HG02943 (cell line): Measurements from ENCODE around the gene FGFRL1.
"Not testable (repeated sequence)": the region's sequence is repeated elsewhere in the genome, so short reads cannot be mapped to it uniquely, and the experiment has no call there.

ENCODE experiments used
- ATAC-seq: cut with Tn5 transposase; IDR thresholded peaks from one replicate; pipeline ENCODE4 v1.9.1; 2021; ENCODE audit warnings: mild to moderate bottlenecking, low read depth, moderate library complexity; ENCODE audit not compliant: unreplicated experiment

The FGFRL1 gene

DNA sequence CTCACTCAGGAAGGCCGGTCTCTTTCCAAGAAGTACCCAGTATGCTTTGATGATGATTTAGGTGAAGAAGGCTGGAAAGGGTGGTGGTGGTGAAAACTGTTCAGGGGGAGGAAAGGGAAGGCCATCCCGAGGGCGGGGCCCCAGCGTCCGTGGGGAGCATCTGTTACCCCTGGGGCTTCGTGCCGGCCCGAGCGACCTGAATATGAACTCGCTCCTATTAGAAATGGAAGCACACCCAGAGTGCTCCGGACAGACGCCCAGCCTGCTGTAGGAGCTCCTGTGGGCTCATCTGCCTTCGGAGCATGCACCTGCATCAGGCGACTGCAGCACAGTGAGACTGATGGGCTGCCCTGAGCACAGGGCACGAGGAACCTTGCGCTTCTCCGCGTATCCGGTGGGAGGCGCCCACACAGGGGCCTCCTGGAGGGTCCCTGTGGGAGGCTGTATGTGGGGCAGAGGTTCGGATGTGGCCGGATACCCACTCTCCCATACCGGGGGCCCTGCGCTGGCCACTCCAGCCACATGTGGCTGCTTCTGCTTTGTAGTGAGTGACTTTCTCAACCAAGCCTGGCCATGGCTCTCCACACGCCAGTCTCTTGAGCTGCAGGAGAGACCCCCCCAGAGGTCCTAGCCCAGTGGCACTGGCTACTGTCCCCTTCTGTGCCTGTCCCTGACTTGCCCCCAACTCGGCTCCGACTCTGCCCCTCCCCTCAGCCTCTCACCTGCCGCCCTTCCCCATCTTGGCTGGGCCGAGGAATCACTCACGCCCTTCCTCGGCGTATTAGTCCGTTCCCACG lies 36.7 kb downstream of the FGFRL1 start:
- ATAC-seq, result no peak

DNA sequence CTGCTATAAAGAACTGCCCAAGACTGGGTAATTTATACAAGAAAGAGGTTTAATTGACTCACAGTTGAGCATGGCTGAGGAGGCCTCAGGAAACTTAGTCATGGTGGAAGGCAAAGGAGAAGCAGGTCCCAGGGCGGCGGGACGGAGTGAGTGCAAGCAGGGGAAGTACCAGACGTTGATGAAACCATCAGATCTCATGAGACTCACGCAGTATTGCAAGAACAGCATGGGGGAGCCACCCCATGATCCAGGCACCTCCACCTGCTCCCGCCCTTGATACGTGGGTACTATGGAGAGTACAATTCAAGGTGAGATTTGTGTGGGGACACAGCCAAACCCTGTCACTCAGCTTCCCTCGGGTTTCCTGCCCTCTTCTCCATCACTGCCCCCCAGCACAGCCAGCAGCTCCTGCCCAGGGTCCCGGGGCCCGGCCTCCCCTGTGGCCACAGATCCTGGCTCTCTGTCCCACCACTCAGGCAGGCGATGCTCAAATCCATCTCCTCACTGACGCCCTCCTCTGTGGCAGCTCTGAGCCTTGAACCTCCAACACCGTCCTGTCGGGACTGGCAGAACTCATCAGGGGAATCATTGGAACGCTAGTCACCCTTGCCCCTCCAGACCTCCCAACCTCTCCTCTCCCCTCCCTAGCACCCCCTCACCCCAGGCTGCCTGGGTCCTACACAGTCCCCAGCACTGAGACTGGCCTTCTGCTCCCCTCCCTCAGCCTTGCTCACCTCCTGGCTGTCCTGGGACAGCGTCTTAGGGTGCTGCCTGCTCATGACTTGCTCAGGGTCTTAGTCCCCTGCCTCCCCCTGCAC lies 37.6 kb downstream of the FGFRL1 start:
- no peak for ATAC-seq

DNA sequence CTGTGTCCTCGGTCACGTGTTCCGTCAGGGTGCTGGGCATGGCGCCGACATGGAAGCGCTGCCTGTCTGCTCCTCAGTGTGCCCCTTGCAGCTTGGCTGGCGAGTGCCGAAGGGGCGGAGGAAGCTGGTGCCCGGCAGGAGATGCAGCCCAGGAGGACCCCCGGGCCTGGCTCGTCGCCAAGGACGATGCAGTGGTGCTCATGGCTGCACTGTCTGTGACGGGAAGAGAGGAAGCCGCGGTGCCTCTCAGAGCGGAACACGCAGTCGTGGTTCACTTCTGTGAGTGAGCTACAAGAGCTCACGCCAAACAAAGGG lies 38.1 kb downstream of the FGFRL1 start:
- no peak for ATAC-seq

DNA sequence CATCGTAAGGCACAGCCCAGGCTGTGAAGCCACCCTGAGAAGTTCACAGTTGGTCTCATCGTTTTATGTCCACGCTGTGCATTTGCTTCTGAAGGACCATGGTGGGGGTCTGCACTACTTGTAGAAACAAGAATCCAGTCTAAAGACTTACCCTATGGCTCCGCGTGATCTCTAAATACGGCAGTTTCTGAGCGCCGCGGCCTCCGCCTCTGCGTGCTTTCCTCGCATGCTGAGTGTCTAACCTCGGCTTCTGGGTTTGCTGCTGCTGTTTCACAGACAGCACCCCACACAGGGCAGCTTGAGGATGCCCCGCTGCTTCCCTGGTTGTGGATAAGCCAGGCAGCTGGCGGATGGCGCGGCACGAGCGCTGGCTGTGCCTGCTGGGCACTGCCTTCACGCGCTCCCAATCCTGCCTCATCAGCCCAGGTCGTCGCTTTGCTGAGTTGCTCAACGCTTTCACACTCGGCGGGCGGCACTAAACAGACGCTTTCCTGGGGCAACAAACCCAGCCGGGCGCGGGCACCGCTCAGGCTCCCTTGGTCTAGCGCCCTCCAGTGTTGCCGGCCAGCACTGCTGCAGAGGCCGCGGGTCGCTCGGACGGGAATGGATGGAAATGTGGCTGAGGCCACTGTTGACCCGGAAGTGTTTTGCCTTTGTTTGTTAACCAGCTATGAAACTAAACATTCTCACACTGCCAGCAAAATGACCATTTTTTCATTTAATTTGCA lies 39.2 kb downstream of the FGFRL1 start:
- ATAC-seq, result no peak

DNA sequence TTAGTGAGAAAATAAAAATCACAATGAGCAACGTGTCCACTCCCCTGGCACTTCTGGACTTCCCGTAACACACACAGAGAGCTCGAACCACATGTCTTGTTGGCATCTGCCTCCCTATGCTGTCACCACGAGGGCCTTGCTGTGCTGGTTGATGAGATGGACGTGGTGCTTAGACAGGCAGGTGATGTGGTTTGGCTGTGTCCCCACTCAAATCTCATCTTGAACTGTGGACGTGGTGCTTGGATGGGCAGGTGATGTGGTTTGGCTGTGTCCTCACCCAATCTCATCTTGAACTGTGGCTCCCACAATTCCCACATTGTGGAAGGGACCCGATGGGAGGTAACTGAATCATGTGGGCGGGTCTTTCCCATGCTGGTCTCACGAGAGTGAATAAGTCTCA lies 40.0 kb downstream of the FGFRL1 start:
- no peak for ATAC-seq

DNA sequence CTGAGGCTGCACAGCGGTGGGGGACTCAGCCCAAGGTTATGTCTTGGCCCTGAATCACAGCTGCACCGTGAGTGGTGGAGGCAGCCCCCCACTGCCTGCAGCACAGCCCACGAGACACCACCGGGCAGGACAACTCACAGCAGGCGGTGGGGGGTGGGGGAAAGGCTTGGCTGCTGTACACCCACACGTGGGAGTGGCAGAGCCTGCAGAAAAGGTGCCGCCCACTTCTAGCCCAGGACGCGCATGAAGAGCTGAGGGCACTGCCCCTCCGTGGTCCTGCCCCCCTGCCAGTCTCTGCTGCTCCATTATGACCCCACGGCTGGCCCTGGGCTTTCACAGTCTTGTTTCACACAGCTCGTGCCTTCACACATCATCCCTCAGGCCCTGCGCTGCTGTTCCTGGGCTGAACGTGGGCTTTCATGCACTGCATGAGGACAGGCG lies 40.8 kb downstream of the FGFRL1 start:
- ATAC-seq, result no peak

DNA sequence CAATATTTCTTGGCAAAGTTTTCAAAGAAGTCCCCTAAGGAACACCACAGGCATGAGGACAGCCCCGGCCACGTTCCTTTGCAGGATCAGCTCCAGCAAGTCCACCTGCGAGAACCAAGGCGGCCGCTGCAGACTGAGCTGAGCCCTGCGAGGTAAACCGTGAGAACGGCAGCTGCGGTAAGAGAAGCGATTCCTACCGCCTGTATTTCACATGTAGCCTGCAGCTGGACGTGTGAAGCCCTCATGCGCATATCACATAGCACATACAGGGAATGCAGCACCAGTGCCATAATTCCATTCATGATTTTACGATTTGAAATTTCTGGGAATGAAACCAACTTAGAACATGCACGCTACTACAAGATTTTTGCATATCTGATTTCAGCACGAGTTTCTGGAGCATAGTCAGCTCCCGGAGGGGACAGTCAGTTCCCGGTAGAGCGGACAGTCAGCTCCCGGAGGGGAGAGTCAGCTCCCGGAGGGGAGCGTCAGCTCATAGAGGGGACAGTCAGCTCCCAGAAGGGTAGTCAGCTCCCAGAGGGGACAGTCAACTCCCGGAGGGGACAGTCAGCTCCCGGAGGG lies 41.7 kb downstream of the FGFRL1 start:
- ATAC-seq, result no peak

DNA sequence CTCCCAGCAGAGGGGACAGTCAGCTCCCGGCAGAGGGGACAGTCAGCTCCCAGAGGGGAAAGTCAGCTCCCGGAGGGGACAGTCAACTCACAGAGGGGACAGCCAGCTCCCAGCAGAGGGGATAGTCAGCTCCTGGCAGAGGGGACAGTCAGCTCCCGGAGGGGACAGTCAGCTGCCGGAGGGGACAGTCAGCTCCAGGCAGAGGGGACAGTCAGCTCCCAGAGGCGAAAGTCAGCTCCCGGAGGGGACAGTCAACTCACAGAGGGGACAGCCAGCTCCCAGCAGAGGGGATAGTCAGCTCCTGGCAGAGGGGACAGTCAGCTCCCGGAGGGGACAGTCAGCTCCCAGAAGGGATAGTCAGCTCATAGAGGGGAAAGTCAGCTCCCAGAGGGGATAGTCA lies 42.5 kb downstream of the FGFRL1 start:
- not testable (repeated sequence) for ATAC-seq

DNA sequence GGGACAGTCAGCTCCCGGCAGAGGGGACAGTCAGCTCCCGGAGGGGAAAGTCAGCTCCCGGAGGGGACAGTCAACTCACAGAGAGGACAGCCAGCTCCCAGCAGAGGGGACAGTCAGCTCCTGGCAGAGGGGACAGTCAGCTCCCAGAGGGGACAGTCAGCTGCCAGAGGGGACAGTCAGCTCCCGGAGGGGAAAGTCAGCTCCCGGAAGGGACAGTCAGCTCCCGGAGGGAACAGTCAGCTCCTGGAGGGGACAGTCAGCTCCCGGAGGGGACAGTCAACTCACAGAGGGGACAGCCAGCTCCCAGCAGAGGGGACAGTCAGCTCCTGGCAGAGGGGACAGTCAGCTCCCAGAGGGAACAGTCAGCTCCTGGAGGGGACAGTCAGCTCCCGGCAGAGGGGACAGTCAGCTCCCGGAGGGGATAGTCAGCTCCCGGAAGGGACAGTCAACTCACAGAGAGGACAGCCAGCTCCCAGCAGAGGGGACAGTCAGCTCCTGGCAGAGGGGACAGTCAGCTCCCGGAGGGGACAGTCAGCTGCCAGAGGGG lies 43.3 kb downstream of the FGFRL1 start:
- not testable (repeated sequence) for ATAC-seq

DNA sequence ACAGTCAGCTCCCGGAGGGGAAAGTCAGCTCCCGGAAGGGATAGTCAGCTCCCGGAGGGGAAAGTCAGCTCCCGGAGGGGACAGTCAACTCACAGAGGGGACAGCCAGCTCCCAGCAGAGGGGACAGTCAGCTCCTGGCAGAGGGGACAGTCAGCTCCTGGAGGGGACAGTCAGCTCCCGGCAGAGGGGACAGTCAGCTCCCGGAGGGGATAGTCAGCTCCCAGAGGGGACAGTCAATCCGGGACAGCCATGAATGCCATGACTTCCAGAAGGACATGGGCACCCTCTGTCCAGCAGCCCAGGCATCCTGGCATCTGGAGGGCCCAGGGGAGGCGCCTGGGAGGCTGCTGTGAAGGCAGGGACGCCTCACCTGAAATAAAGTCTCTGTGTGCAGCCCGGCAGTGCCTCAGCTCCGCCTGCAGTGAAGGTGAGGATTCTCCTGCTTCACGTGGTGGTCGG lies 43.8 kb downstream of the FGFRL1 start:
- not testable (repeated sequence) for ATAC-seq

DNA sequence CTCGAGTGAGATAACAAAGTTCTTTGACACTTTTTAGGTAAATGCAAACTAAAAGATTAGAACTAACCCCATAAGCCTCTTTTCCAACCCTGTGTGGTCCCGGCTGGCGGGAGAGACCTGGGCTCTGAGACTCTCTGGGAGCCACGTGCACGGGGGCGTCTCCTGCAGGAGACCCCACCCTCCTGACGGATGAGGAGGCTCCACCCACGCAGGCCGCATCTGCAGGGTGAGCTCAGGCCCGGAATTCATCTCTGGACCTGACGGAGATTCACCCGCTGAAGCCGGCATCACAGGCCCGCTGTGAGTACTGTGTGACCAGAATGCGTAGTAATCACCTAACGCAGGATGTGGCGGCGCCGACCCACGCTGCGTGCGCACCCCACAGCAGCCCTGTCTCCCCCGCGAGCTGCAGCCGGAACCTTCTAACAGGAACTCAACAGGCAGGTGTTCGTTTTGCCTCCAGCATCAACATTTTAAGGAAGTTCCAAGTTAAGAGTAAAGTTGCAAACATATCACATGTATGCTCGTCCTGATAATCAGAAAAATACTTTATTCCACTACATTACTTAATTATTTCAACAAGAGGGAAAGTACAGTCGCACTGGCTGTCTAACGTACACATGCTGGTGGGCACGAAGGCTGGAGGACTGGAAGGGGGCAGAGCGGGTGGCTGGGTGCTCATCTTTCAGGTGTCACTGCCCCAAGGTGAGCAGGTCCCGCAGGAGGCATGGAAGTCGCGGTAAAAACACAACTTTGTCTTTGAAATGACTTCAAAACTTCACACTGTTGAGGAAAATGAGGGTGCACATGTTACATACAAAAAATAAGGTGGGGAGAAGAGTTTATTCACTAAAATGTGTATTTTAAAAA lies 44.5 kb downstream of the FGFRL1 start:
- no peak for ATAC-seq

DNA sequence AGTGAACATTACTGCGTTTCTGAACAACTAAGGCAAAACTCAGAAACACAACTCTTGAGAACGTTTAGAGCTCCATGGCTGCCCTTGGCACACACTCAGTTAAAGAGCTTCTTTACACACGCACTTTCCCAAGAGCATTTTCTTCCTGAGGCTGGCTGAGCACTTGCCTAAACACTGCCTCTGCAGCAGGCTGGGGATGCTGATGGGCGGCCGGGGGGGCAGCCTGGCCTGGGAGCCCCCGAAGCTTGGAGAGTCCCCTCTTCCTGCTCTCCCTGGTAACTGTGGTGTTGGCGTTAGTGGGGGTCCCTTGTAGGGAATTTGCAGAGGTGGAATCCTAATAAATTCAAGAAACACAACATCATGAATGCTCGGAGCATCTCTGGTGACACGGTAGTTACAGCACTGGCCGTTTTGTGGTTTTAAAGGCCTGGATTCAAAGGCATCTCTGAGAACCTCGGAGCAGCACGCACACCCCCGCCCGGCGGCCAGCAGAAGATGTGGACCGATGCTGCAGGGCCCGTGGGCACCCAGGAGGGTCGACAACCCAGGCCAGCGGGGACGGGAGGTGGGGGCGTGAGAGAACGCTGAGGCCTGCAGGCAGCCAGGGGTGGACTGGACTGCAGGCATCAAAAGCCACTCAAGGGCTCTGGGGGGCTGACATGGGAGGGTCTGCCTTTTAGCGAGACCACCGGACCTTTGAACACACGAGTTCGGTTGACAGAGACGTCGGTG lies 45.4 kb downstream of the FGFRL1 start:
- ATAC-seq, result no peak

DNA sequence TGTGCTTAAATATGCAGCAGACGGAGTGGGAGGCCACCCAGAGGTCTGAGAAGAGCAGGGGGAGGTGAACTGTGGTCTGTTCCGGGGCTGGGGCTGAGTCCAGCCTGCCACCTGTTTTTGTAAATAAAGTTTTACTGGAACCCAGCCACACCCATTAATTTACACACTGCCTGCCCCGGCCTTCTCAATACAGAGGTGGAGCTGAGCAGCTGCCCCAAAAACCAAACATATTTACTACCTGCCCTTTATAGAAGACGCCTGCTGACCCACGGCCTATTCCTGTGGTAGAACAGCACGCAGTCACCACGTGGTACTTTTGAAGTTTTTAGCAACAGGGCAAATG lies 45.9 kb downstream of the FGFRL1 start:
- ATAC-seq, result no peak

DNA sequence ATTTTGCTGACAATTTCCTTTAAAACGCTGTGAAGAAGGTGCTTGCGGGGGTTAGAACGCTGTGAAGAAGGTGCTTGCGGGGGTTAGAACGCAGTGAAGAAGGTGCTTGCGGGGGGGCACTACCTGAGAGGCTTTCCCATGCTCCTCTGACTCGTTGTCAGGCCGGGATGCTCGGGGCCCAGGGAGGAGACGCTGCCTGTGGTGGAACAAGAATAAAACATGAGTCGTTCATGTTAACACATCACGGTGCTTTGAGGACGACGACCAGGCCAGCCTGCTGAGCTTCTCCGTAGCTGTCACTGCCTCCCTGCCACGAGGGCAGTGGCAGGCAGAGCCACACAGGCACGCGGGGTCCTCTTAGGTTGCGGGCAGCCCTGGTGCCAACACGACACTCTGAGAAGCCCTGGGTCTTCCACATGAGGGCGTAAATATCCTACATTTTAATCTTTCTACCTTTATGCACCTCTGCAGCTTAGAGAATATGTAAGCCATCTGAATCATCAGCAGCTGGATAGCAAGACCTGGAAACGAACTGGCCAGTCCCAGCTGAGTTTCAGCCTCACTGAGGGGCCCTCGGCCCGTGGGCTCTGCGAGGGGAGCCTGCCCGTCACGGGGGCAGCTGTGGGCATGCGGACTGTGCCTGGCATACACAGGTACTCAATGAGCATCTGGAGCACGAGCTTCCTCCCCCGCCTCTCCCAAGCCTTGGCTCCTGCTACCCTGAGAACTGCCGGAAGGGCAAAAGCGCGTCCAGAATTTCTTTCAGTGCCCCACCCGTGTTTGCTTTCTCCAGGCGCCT lies 47.0 kb downstream of the FGFRL1 start:
- ATAC-seq, result no peak

DNA sequence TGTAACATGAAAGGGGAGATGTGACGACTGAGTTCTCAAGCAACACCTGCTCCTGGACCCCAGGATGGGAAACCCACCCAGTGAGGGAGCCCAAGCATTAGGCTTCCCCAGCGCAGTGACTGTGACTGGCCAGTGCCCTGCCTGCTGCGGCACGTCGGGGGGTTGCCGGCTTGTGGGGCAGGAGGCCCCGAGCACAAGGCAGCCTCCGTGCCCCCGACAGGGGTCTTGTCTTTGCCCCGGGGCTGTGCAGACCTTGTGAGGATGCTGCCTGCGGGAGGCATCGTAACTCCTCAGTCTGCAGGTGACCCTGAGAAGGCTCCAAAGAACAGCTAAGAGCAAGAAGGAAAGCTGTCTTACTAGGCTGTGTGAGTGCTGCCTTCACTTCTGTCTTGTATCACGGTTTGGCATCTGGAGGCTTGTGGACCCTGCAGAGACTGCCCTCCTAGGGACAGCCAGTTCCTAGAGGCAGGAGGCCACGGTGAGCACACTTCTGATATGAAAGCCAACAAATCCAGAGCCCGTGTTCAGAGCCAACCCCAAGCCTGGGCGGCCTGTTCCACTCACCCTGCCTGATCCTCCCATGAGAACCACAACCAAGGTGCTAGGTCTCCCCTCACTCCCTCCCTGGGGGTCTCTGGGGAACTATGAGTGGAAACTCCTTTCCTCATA lies 47.7 kb downstream of the FGFRL1 start:
- no peak for ATAC-seq

DNA sequence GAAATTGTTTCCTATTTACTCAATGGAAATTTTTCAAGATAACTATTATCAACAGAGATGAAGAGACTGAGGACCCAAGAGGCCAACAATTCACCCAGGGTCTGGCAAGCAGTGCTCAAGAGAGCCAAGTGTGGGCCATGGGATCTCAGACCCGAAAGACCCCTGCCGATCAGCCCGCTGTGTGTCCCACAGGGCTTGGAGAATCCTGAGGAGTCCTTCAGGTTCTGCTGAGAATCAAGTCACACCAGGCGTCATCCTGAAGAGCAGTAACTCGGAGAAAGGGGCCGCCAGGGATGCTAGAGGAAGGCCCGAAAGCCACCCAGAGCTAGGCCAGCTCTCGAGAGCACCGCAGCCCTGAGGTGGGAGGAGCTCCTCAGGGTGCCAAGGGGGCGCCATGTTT lies 48.7 kb downstream of the FGFRL1 start:
- no peak for ATAC-seq

DNA sequence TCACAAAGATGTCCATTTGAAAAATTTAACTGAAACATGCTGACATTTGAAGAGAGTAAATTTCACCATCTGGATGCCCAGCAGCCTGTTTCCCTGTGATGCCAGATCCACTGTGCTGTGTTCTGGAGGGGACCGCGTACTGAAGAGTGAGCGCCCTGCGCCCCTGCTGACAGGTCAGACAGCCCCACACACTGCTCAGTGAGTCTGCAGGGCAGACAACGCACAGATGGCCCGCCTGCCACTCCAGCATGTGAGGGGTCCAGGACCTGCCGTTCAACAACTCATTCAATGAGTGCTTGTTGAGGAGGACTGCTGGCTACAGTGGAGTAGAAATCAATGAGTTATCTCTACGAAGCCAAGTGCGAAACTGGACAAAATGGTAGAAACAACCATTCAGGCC lies 49.2 kb downstream of the FGFRL1 start:
- no peak for ATAC-seq
